Right atrium auricular region (tissue), 2 donors: ENCODE measurements around the gene CXCR6. TPM values are rescaled to one million over a fixed set of nuclear protein-coding genes. Genes with fewer than 3 reads are reported as not detected.

Experiments
- DNase-seq: peaks from one replicate; pipeline ENCODE4 v3.0.0-alpha.2; 2019; ENCODE audit warnings: low spot score
- H3K27ac ChIP-seq, 2 donors: fragments of 200-600 bp; sonication (generic); 1 replicate in 1 of 2; 2 replicates in 1 of 2; pipeline ENCODE4 v1.5.1; 2016 to 2019
- H3K27me3 ChIP-seq, 2 donors: fragments of 200-600 bp; sonication (generic); one replicate each; pipeline versions ENCODE4 v1.5.1 to v1.6.0; 2017 to 2019
- H3K36me3 ChIP-seq: fragments of 200-600 bp; sonication (generic); one replicate; pipeline ENCODE4 v1.5.1; 2016
- H3K4me1 ChIP-seq, 2 donors: fragments of 200-600 bp; sonication (generic); one replicate each; pipeline versions ENCODE4 v1.5.1 to v1.6.0; 2017 to 2019
- H3K4me3 ChIP-seq, 2 donors: fragments of 200-600 bp; sonication (generic); 1 replicate in 1 of 2; 2 replicates in 1 of 2; pipeline ENCODE4 v1.5.1; 2017 to 2019; ENCODE audit warnings: mild to moderate bottlenecking in 1 of 2, moderate library complexity in 1 of 2
- H3K9me3 ChIP-seq, 2 donors: fragments of 200-600 bp; sonication (generic); one replicate each; pipeline ENCODE4 v1.5.1; 2019
- CTCF ChIP-seq, 2 donors: fragments of 200-600 bp; sonication (generic); IDR thresholded peaks; one replicate each; pipeline ENCODE4 v1.5.1; 2019; ENCODE audit warnings: antibody characterized with exemption in 2 of 2
- total RNA-seq, 2 donors: library from RNA; depleted of rRNA; stranded (reverse); fragments of >200 nt; gene quantifications; one replicate each; pipeline ENCODE4 v1.1.0, GENCODE V29; 2016

The CXCR6 gene
- total RNA-seq, 2 donors from 2014 or later, result 1.2 TPM; not detected in 1

GRCh38 chr3:45915518-45916231 lies 27.6 kb upstream of the CXCR6 start:
- H3K27me3 ChIP-seq, result no peaks in the 10 kb centered on the region
- peaks cover 0 to 5% of the 10 kb centered on the region in 2 donors for H3K4me1 ChIP-seq
- no peak overlapping the region for H3K4me3 ChIP-seq
- peaks cover 11% of the 10 kb centered on the region for H3K36me3 ChIP-seq
- DNase-seq, result no peak
- no peaks in the 10 kb centered on the region for H3K9me3 ChIP-seq
- no peak overlapping the region for H3K27ac ChIP-seq
- no peak for TF ChIP-seq CTCF (IDR thresholded peaks at IDR 0.05)

GRCh38 chr3:45917146-45917898 lies 25.9 kb upstream of the CXCR6 start:
- H3K27ac ChIP-seq, result no peak overlapping the region
- no peak for TF ChIP-seq CTCF (IDR thresholded peaks at IDR 0.05)
- peaks cover 28% of the 10 kb centered on the region for H3K36me3 ChIP-seq
- H3K27me3 ChIP-seq, result no peaks in the 10 kb centered on the region
- peaks cover 0 to 5% of the 10 kb centered on the region in 2 donors for H3K4me1 ChIP-seq
- DNase-seq, result no peak
- H3K4me3 ChIP-seq, result no peak overlapping the region
- no peaks in the 10 kb centered on the region for H3K9me3 ChIP-seq

- peaks cover 59% of the 10 kb centered on the region for H3K36me3 ChIP-seq
- no peaks in the 10 kb centered on the region for H3K4me1 ChIP-seq
- TF ChIP-seq CTCF (IDR thresholded peaks at IDR 0.05), result no peak
Observed at GRCh38 chr3:45921158-45922038, 21.9 kb upstream of the CXCR6 start.

GRCh38 chr3:45922039-45922326 lies 21.3 kb upstream of the CXCR6 start:
- no peak for DNase-seq
- H3K36me3 ChIP-seq, result peaks cover 59% of the 10 kb centered on the region
- H3K4me1 ChIP-seq, result no peaks in the 10 kb centered on the region
- no peak for TF ChIP-seq CTCF (IDR thresholded peaks at IDR 0.05)
- no peaks in the 10 kb centered on the region for H3K9me3 ChIP-seq
- H3K4me3 ChIP-seq, result no peak overlapping the region
- H3K27me3 ChIP-seq, result no peaks in the 10 kb centered on the region
- H3K27ac ChIP-seq, result no peak overlapping the region

More at GRCh38 chr3:45921158-45922038, 21.9 kb upstream of the CXCR6 start:
- no peaks in the 10 kb centered on the region for H3K9me3 ChIP-seq
- H3K27ac ChIP-seq, result no peak overlapping the region
- no peak for DNase-seq
- H3K4me3 ChIP-seq, result no peak overlapping the region
- H3K27me3 ChIP-seq, result no peaks in the 10 kb centered on the region

- no peak for TF ChIP-seq CTCF (IDR thresholded peaks at IDR 0.05)
- no peaks in the 10 kb centered on the region for H3K4me1 ChIP-seq
- no peaks in the 10 kb centered on the region for H3K9me3 ChIP-seq
- no peaks in the 10 kb centered on the region for H3K27me3 ChIP-seq
- H3K27ac ChIP-seq, result no peak overlapping the region
- no peak overlapping the region for H3K4me3 ChIP-seq
- H3K36me3 ChIP-seq, result peaks cover 69% of the 10 kb centered on the region
- no peak for DNase-seq
Observed at GRCh38 chr3:45922950-45923590, 20.2 kb upstream of the CXCR6 start.
